Measurements from ENCODE around the gene SMYD3. TPM values are rescaled to one million over a fixed set of nuclear protein-coding genes. Genes with fewer than 3 reads are reported as not detected.

Gene SMYD3
- total and polyA plus RNA-seq, 9 of the 15 experiments (the other 6 are each of a cell fraction or from before 2014, with no cell fraction given): 128 to 440 (median 197) TPM

DNA sequence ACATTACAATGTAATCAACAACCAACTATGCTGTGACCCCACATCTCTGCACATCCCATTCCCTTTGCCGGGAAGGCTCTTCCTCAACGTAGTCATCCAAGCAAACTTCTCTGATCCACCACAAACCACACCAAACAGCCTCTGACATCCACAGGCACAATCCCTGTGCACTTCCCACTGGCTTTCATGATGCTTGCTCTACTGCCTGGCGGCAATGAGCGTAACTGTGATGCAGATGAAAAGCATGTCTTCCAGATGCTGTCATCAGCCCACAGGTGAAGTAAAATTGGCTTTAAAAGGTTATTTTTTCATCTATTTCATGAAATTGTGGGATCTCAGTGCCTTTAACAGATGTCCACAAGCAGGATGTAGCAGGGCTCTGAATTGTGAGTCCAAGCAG is 635.2 kb downstream of the SMYD3 start:
- Histone ChIP-seq H3K27me3 (ENCODE audit: control insufficient read depth in 2 of 2, insufficient read depth in 2 of 2, low read length in 2 of 2) (no peaks in the 10 kb centered on the region), H3K9me1 (ENCODE audit: control insufficient read depth, insufficient read depth, low read length) (no peaks in the 10 kb centered on the region), H2AFZ (ENCODE audit: low read depth, low read length) (no peak overlapping the region), H3K9me3 (replicated peaks; ENCODE audit: control insufficient read depth, insufficient read depth, low read depth, low read length) (no peaks in the 10 kb centered on the region), H3K9ac (ENCODE audit: insufficient read depth in 1 of 2, low read depth in 2 of 2, low read length in 2 of 2) (no peak overlapping the region), H3K4me1 (replicated peaks in 1 of 2; ENCODE audit: control insufficient read depth in 2 of 2, insufficient read depth in 2 of 2, low read length in 2 of 2) (peaks cover 8 to 21% of the 10 kb centered on the region in 2 experiments; a peak in 4 of 5 replicates), H3K27ac (ENCODE audit: extremely low read depth, low read depth, low read length) (no peak overlapping the region), H3K4me2 (ENCODE audit: insufficient read depth, low read length) (no peak overlapping the region), H4K20me1 (replicated peaks; ENCODE audit: control insufficient read depth, insufficient read depth, low read length) (no peaks in the 10 kb centered on the region), H3K36me3 (ENCODE audit: control insufficient read depth, insufficient read depth, low read length) (peaks cover 85% of the 10 kb centered on the region), H3K79me2 (ENCODE audit: control insufficient read depth, insufficient read depth, low read length) (peaks cover 29% of the 10 kb centered on the region; the same call in 2 of the 3 replicates), H3K4me3 (no peak overlapping the region)
- POLR2A ChIA-PET: no interaction called here
- intact Hi-C loops (cut with micrococcal nuclease) (no loop called here), in situ Hi-C loops (cut with MboI) (no loop called here)
- CTCF ChIA-PET (ENCODE audit: low intra/inter-chr PET ratio): no interaction called here
- 95% methylated on average over 4 of the region's 4 CpGs for WGBS (ENCODE audit: insufficient coverage, low coverage, missing lambda C conversion rate)
- DNase-seq (ENCODE audit: extremely low read depth in 1 of 4, low spot score in 3 of 4) (no peak), ATAC-seq (no peak), FAIRE-seq (no peak)
- TF ChIP-seq ZNF766 (CRISPR knock-in tag; conservative IDR thresholded peaks at IDR 0.05): no peak
- TF ChIP-seq RFX5 (IDR thresholded peaks at IDR 0.05; ENCODE audit: low read depth, low read length): no peak
- no peak for TF ChIP-seq ZNF77 (CRISPR knock-in tag; IDR thresholded peaks at IDR 0.05)
- no peak for TF ChIP-seq DNMT1 (IDR thresholded peaks at IDR 0.05)
- TF ChIP-seq, protein P1, sequence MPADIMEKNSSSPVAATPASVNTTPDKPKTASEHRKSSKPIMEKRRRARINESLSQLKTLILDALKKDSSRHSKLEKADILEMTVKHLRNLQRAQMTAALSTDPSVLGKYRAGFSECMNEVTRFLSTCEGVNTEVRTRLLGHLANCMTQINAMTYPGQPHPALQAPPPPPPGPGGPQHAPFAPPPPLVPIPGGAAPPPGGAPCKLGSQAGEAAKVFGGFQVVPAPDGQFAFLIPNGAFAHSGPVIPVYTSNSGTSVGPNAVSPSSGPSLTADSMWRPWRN (IDR thresholded peaks at IDR 0.05; ENCODE audit: low read depth): no peak
- no peak for TF ChIP-seq PHF21A (IDR thresholded peaks at IDR 0.05; ENCODE audit: borderline replicate concordance, low read depth)
- TF ChIP-seq FOXK1 (CRISPR knock-in tag; IDR thresholded peaks at IDR 0.05; ENCODE audit: borderline replicate concordance): no peak
- TF ChIP-seq, protein P2, sequence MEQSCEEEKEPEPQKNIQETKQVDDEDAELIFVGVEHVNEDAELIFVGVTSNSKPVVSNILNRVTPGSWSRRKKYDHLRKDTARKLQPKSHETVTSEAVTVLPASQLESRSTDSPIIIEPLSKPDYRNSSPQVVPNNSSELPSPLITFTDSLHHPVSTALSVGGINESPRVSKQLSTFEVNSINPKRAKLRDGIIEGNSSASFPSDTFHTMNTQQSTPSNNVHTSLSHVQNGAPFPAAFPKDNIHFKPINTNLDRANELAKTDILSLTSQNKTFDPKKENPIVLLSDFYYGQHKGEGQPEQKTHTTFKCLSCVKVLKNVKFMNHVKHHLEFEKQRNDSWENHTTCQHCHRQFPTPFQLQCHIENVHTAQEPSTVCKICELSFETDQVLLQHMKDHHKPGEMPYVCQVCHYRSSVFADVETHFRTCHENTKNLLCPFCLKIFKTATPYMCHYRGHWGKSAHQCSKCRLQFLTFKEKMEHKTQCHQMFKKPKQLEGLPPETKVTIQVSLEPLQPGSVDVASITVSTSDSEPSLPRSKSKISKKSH (CRISPR knock-in tag; IDR thresholded peaks at IDR 0.05): no peak
- no peak for TF ChIP-seq FOXP1 (CRISPR knock-in tag; IDR thresholded peaks at IDR 0.05)
- no peak for TF ChIP-seq DPF2 (IDR thresholded peaks at IDR 0.05)
- no peak for TF ChIP-seq FOXJ3 (CRISPR knock-in tag; IDR thresholded peaks at IDR 0.05)
- no peak for TF ChIP-seq CHCHD3 (CRISPR knock-in tag; IDR thresholded peaks at IDR 0.05)
- BruUV-seq (replicated peaks): no TSS peak

Data from K562 (cell line).